Colon (tissue), 2 donors: ENCODE results near the gene RASSF1.

Source experiments
- FAIRE-seq: peaks from 2 replicates; lab custom pipeline; 2012; peaks lifted over from hg19 to GRCh38; lab: Jason Lieb, UNC
- donor health status: control.
- donor health status: control.

RASSF1 gene

GRCh38 chr3:50342813-50343633 lies 2.4 kb upstream of the RASSF1 start:
- no peak for FAIRE-seq

- FAIRE-seq, result no peak
Measured at GRCh38 chr3:50341996-50342650, 1.5 kb upstream of the RASSF1 start.

GRCh38 chr3:50341537-50341936 lies 901 bp upstream of the RASSF1 start:
- FAIRE-seq, result no peak

- FAIRE-seq, result no peak
Measured at GRCh38 chr3:50340147-50340447, 539 bp downstream of the RASSF1 start.

- no peak for FAIRE-seq
Measured at GRCh38 chr3:50339485-50340146, 1.0 kb downstream of the RASSF1 start.

- no peak for FAIRE-seq
Measured at GRCh38 chr3:50338965-50339364, 1.7 kb downstream of the RASSF1 start.

GRCh38 chr3:50337175-50337861 lies 3.3 kb downstream of the RASSF1 start:
- no peak for FAIRE-seq

GRCh38 chr3:50336452-50337174 lies 4.0 kb downstream of the RASSF1 start:
- FAIRE-seq, result no peak

- no peak for FAIRE-seq
Measured at GRCh38 chr3:50334339-50335075, 6.1 kb downstream of the RASSF1 start.

GRCh38 chr3:50333744-50334328 lies 6.8 kb downstream of the RASSF1 start:
- no peak for FAIRE-seq

- no peak for FAIRE-seq
Measured at GRCh38 chr3:50331364-50331907, 9.2 kb downstream of the RASSF1 start.

GRCh38 chr3:50330330-50330729 lies 10.3 kb downstream of the RASSF1 start:
- FAIRE-seq, result no peak

GRCh38 chr3:50327943-50328691 lies 12.5 kb downstream of the RASSF1 start, which contains the start of gene TUSC2:
TUSC2 (minus strand) TSS chr3:50328223; CDS start chr3:50328099, 124 bp downstream.
- FAIRE-seq, result no peak

GRCh38 chr3:50327129-50327528 lies 13.5 kb downstream of the RASSF1 start:
- no peak for FAIRE-seq

GRCh38 chr3:50326182-50326541 lies 14.5 kb downstream of the RASSF1 start:
- FAIRE-seq, result no peak

- no peak for FAIRE-seq
Measured at GRCh38 chr3:50325497-50326181, 15.0 kb downstream of the RASSF1 start.

GRCh38 chr3:50325113-50325480 lies 15.5 kb downstream of the RASSF1 start:
- FAIRE-seq, result no peak

GRCh38 chr3:50324351-50325112 lies 16.1 kb downstream of the RASSF1 start:
- FAIRE-seq, result no peak
